SK-N-SH treated with all-trans-retinoic acid at 6 μM for 48 hours (cell line): ENCODE results near the gene RNU7-1.

Source experiments
- ATAC-seq: fragments of 200-7000 bp; cut with Tn5 transposase; 3 replicates; pipeline ENCODE4 v1.9.1; 2020; ENCODE audit warnings: mild to moderate bottlenecking, moderate library complexity
- ARNTL ChIP-seq: fragments of 450-650 bp; formaldehyde crosslinking; IDR thresholded peaks from 2 replicates; pipeline ENCODE4 v1.5.0; 2020; ENCODE audit warnings: low read depth, mild to moderate bottlenecking, moderate library complexity, borderline replicate concordance
- BACH2 ChIP-seq: fragments of 250-450 bp; sonication (Bioruptor Pico); IDR thresholded peaks from 2 replicates; pipeline ENCODE4 v1.9.0; 2021; ENCODE audit warnings: mild to moderate bottlenecking, borderline replicate concordance
- CREB5 ChIP-seq: fragments of 250-450 bp; sonication (Bioruptor Pico); IDR thresholded peaks from 2 replicates; pipeline ENCODE4 v1.5.1; 2020; ENCODE audit warnings: low read depth, mild to moderate bottlenecking, moderate library complexity
- CSDC2 ChIP-seq: fragments of 250-450 bp; sonication (Bioruptor Pico); IDR thresholded peaks from 2 replicates; pipeline ENCODE4 v1.5.0; 2020; ENCODE audit warnings: mild to moderate bottlenecking, moderate library complexity
- CSRNP3 ChIP-seq: fragments of 250-450 bp; sonication (Bioruptor Pico); IDR thresholded peaks from 2 replicates; pipeline ENCODE4 v1.5.1; 2021; ENCODE audit warnings: mild to moderate bottlenecking, moderate library complexity
- ESRRG ChIP-seq: fragments of 250-450 bp; sonication (Bioruptor Pico); IDR thresholded peaks from 2 replicates; pipeline ENCODE4 v1.6.1; 2021; ENCODE audit warnings: mild to moderate bottlenecking
- GLIS3 ChIP-seq: fragments of 250-450 bp; sonication (Bioruptor Pico); IDR thresholded peaks from 2 replicates; pipeline ENCODE4 v1.5.0; 2020; ENCODE audit warnings: mild to moderate bottlenecking, moderate library complexity
- ISL1 ChIP-seq: fragments of 250-450 bp; sonication (Bioruptor Pico); IDR thresholded peaks from 2 replicates; pipeline ENCODE4 v2.1.2; 2022; ENCODE audit warnings: mild to moderate bottlenecking, moderate library complexity
- OSR1 ChIP-seq: fragments of 250-450 bp; sonication (Bioruptor Pico); IDR thresholded peaks from 2 replicates; pipeline ENCODE4 v1.8.0; 2022; ENCODE audit warnings: moderate library complexity, mild to moderate bottlenecking, inconsistent platforms
- PATZ1 ChIP-seq: fragments of 250-450 bp; sonication (Bioruptor Pico); IDR thresholded peaks from 2 replicates; pipeline ENCODE4 v1.8.0; 2020; ENCODE audit warnings: mild to moderate bottlenecking, moderate library complexity, borderline replicate concordance
- POU6F1 ChIP-seq: fragments of 250-450 bp; sonication (Bioruptor Pico); IDR thresholded peaks from 2 replicates; pipeline ENCODE4 v1.8.0; 2021; ENCODE audit warnings: low read depth, mild to moderate bottlenecking, moderate library complexity, borderline replicate concordance
- PPARA ChIP-seq: fragments of 250-450 bp; sonication (Bioruptor Pico); IDR thresholded peaks from 2 replicates; pipeline ENCODE4 v1.5.0; 2020; ENCODE audit warnings: mild to moderate bottlenecking, borderline replicate concordance
- SNAI2 ChIP-seq: fragments of 250-450 bp; sonication (Bioruptor Pico); IDR thresholded peaks from 2 replicates; pipeline ENCODE4 v1.5.0; 2020; ENCODE audit warnings: mild to moderate bottlenecking, moderate library complexity
- TCF4 ChIP-seq: fragments of 250-450 bp; sonication (Bioruptor Pico); IDR thresholded peaks from 2 replicates; pipeline ENCODE4 v1.8.0; 2021; ENCODE audit warnings: mild to moderate bottlenecking, moderate library complexity, borderline replicate concordance
- TOX ChIP-seq: fragments of 250-450 bp; sonication (Bioruptor Pico); IDR thresholded peaks from 2 replicates; pipeline ENCODE4 v1.8.0; 2021; ENCODE audit warnings: mild to moderate bottlenecking, moderate library complexity, borderline replicate concordance
- TSHZ2 ChIP-seq: fragments of 250-450 bp; sonication (Bioruptor Pico); IDR thresholded peaks from 2 replicates; pipeline ENCODE4 v1.5.0; 2020; ENCODE audit warnings: mild to moderate bottlenecking, moderate library complexity
- ZC3H10 ChIP-seq: fragments of 250-450 bp; sonication (Bioruptor Pico); IDR thresholded peaks from 2 replicates; pipeline ENCODE4 v1.5.1; 2021; ENCODE audit warnings: mild to moderate bottlenecking, moderate library complexity
- ZFP3 ChIP-seq: fragments of 250-450 bp; sonication (Bioruptor Pico); IDR thresholded peaks from 2 replicates; pipeline ENCODE4 v1.5.0; 2020; ENCODE audit warnings: mild to moderate bottlenecking, moderate library complexity
- ZFP30 ChIP-seq: fragments of 450-650 bp; formaldehyde crosslinking; IDR thresholded peaks from 2 replicates; pipeline ENCODE4 v1.5.0; 2022; ENCODE audit warnings: mild to moderate bottlenecking, moderate library complexity
- ZNF565 ChIP-seq: fragments of 450-650 bp; formaldehyde crosslinking; conservative IDR thresholded peaks from 2 replicates; pipeline ENCODE4 v1.5.0; 2020; ENCODE audit warnings: low read depth, mild to moderate bottlenecking, moderate library complexity
- ZNF8 ChIP-seq: fragments of 450-650 bp; formaldehyde crosslinking; IDR thresholded peaks from 2 replicates; pipeline ENCODE4 v1.5.0; 2020; ENCODE audit warnings: mild to moderate bottlenecking, moderate library complexity

RNU7-1 gene

GRCh38 chr12:6896846-6897435 is 46.7 kb upstream of the RNU7-1 start:
- no peak; the same call in 2 of the 3 replicates for ATAC-seq
- TF ChIP-seq CREB5 (no peak), CSRNP3 (CRISPR knock-in tag) (no peak)

- ATAC-seq, result no peak
Measured at GRCh38 chr12:6899427-6899826, 44.2 kb upstream of the RNU7-1 start.

GRCh38 chr12:6899837-6900519 is 43.6 kb upstream of the RNU7-1 start:
- TF ChIP-seq BACH2 (CRISPR knock-in tag) (no peak), ZNF565 (no peak), ZFP3 (CRISPR knock-in tag) (no peak), CSDC2 (CRISPR knock-in tag) (no peak)
- ATAC-seq, result no peak

More at GRCh38 chr12:6899427-6899826, 44.2 kb upstream of the RNU7-1 start:
- TF ChIP-seq TCF4 (CRISPR knock-in tag) (no peak), TOX (CRISPR knock-in tag) (no peak), ARNTL (CRISPR knock-in tag) (no peak), CSRNP3 (CRISPR knock-in tag) (no peak), PPARA (CRISPR knock-in tag) (no peak), ZNF565 (no peak), CSDC2 (CRISPR knock-in tag) (no peak)
- TF ChIP-seq, all 23 proteins: peak for 0

- ATAC-seq, result no peak
- TF ChIP-seq POU6F1 (CRISPR knock-in tag) (no peak), ESRRG (CRISPR knock-in tag) (no peak), ZFP3 (CRISPR knock-in tag) (no peak), ZNF8 (CRISPR knock-in tag) (no peak), OSR1 (CRISPR knock-in tag) (no peak), CREB5 (no peak), ISL1 (CRISPR knock-in tag) (no peak), CSRNP3 (CRISPR knock-in tag) (no peak), SNAI2 (CRISPR knock-in tag) (no peak), TSHZ2 (no peak), GLIS3 (CRISPR knock-in tag) (no peak), PPARA (CRISPR knock-in tag) (no peak), TOX (CRISPR knock-in tag) (no peak), CSDC2 (CRISPR knock-in tag) (no peak), ZFP30 (no peak), ZC3H10 (CRISPR knock-in tag) (no peak), BACH2 (CRISPR knock-in tag) (no peak), PATZ1 (CRISPR knock-in tag) (no peak)
Measured at GRCh38 chr12:6902448-6902847, 41.2 kb upstream of the RNU7-1 start.
